ENCODE results near the gene ZNF410. TPM values are rescaled to one million over a fixed set of nuclear protein-coding genes. Genes with fewer than 3 reads are reported as not detected.
A peak's percentile ranks its signal among the peaks of the same experiment; 100 is the strongest.

ZNF410 gene
- total and polyA plus RNA-seq, 2 of the 13 experiments (the other 11 are each of a cell fraction or from before 2014, with no cell fraction given) = 19.2 to 44.3 TPM

GRCh38 chr14:73886449-73887317, at the start of gene ZNF410 (continued):
- TF ChIP-seq HNF1B (CRISPR knock-in tag; IDR thresholded peaks at IDR 0.05) = peak; percentile 86; the same call in 1 of the 2 replicates
- peak; percentile 82; the same call in 1 of the 2 replicates for TF ChIP-seq MEF2D (CRISPR knock-in tag; IDR thresholded peaks at IDR 0.05)
- TF ChIP-seq PBX3 (CRISPR knock-in tag; IDR thresholded peaks at IDR 0.05; ENCODE audit: borderline replicate concordance) = no peak
- TF ChIP-seq KDM2A (CRISPR knock-in tag; IDR thresholded peaks at IDR 0.05; ENCODE audit: borderline replicate concordance, low read depth) = peak; percentile 94
- TF ChIP-seq ZNF749 (CRISPR knock-in tag; IDR thresholded peaks at IDR 0.05; ENCODE audit: borderline replicate concordance) = peak; percentile 87; the same call in 1 of the 2 replicates
- TF ChIP-seq AHR (CRISPR knock-in tag; IDR thresholded peaks at IDR 0.05) = 0 out of 2 replicates have a peak, but pooled peaks have one; percentile 42
- peak; percentile 78; the same call in 1 of the 2 replicates for TF ChIP-seq ZXDC (CRISPR knock-in tag; IDR thresholded peaks at IDR 0.05)
- 0 out of 2 replicates have a peak, but pooled peaks have one; percentile 83 for TF ChIP-seq ZNF34 (CRISPR knock-in tag; IDR thresholded peaks at IDR 0.05; ENCODE audit: borderline replicate concordance)
- no peak for TF ChIP-seq ZNF790 (CRISPR knock-in tag; IDR thresholded peaks at IDR 0.05; ENCODE audit: borderline replicate concordance)
- peak; percentile 64 for TF ChIP-seq ZNF331 (CRISPR knock-in tag; IDR thresholded peaks at IDR 0.05)
- TF ChIP-seq FOSL1 (CRISPR knock-in tag; IDR thresholded peaks at IDR 0.05; ENCODE audit: borderline replicate concordance) = no peak
- TF ChIP-seq ZNF329 (CRISPR knock-in tag; IDR thresholded peaks at IDR 0.05; ENCODE audit: low read depth) = peak; percentile 82; the same call in 1 of the 2 replicates
- TF ChIP-seq WIZ (CRISPR knock-in tag; IDR thresholded peaks at IDR 0.05) = no peak
- TF ChIP-seq AGO1 (IDR thresholded peaks at IDR 0.05; ENCODE audit: low read depth, low read length, poor library complexity, severe bottlenecking) = peak; percentile 40
- peak; percentile 37; the same call in 1 of the 2 replicates for TF ChIP-seq MNT (IDR thresholded peaks at IDR 0.05)
- no peak; the same call in 1 of the 2 replicates for TF ChIP-seq SNAPC5 (CRISPR knock-in tag; IDR thresholded peaks at IDR 0.05; ENCODE audit: borderline replicate concordance)
- no peak for TF ChIP-seq ARNT (IDR thresholded peaks at IDR 0.05)
- TF ChIP-seq ATF2 (CRISPR knock-in tag; IDR thresholded peaks at IDR 0.05) = peak; percentile 74
- no peak for TF ChIP-seq CC2D1A (CRISPR knock-in tag; IDR thresholded peaks at IDR 0.05)

Data from HepG2 (cell line).